Kidney capillary endothelial cell (primary cell): ENCODE data around the gene SLC25A31.

Experiments used
- DNase-seq: peaks from one replicate; pipeline ENCODE4 v3.0.0-alpha.2; 2018; ENCODE audit warnings: low spot score

Gene SLC25A31

DNA sequence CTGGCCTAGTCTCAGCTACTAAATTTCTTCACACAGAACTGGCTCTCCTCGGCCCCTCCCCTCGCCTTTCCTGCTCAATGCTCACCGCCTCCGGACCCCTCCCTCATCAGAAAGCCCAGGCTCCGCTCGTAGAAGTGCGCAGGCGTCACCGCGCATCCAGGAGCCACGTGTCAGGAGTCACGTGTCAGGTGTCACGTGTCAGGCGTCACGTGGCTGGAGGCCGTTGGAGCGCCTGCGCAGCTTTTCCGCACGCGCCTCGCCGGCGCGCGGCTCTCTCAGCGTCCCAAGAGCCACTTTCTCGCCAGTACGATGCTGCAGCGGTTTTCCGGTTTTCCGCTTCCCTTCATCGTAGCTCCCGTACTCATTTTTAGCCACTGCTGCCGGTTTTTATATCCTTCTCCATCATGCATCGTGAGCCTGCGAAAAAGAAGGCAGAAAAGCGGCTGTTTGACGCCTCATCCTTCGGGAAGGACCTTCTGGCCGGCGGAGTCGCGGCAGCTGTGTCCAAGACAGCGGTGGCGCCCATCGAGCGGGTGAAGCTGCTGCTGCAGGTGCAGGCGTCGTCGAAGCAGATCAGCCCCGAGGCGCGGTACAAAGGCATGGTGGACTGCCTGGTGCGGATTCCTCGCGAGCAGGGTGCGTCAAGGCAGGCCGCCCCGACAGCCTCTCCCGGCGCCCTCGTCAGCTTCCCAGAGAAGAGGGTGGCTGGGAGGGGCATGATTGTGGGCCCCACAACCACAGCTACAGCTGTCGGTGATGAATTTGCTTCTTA, at the start of gene SLC25A31:
Gene SLC25A31 (plus strand): TSS at position 259 of the 772 bp plus-strand sequence. CDS start 146 bp downstream, at position 405.
- DNase-seq: no peak

GRCh38 chr4:127685292-127685691, 44.9 kb upstream of the SLC25A31 start:
- no peak for DNase-seq

DNA sequence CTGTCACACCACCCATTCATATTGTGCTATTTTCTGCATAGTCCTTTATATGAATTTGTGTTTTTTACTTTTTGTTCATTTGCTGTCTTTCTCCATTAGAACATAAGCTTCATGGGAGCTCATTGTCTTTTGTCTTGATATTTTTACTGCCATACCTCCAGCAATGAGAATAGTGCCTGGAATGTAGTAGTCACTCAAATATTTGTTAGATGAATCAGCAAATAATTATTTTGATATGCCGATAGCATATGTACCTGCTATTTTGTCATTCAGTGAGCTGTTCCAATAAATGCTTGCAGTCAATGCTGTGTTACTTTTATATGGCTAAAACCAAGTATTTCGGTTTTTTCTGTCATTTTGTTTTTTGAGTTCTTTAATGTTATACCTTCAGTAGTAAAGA, 43.5 kb upstream of the SLC25A31 start:
- peak; percentile 14 for DNase-seq

GRCh38 chr4:127687580-127687979, 42.6 kb upstream of the SLC25A31 start:
- DNase-seq: no peak

GRCh38 chr4:127698789-127699200, 31.4 kb upstream of the SLC25A31 start:
- peak; percentile 47 for DNase-seq

DNA sequence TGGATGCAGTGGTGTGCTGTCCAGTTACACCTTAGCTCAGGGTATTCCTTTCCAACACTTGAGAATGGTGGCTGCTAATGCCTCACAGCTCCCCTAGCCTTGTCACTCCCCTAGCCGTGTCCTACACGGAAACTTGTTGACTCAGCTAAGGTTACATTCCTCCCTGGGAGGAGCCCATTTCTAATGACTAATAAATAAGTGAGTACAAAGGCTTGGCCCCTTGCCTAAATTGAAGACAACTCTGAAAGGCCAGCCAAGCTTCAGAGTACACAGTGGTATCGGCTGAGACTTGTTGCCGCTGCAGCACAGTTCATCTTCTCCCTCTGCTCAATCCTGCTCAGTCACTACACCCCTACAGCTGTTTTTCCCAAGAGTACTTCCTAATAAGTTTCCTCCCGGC, 21.2 kb upstream of the SLC25A31 start:
- DNase-seq: peak; percentile 87

DNA sequence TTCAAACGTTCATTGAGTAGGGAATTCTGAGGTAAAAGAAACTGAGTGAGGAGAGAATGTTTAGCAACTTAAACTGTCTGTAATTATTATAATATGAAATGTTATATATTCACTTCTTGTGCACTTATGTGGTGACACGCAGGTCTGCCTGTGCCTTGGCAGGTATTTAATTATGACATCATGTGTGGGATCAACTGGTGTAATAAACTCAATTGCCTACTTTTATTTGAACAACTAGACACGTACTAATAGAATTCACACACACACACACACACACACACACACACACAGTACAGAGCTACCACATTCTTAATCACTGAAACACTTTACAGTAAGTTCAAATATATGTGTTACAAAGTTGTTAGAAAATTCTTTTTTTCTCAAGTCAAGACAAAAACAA, 20.7 kb upstream of the SLC25A31 start:
- DNase-seq: no peak

DNA sequence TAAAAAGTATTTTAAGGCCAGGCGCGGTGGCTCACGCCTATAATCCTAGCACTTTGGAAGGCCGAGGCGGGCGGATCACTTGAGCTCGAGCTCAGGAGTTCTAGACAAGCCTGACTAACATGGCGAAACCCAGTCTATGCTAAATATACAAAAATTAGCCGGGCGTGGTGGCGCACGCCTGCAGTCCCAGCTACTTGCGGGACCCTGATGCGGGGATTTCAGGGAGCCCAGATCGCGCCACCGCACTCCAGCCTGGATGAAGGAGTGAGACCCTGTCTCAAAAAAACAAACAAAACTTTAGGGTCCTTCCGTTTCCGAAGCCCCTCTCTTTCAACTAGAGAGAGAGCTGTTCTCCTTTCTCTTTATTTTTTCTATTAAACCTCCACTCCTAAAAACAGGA, 1.2 kb downstream of the SLC25A31 start:
- DNase-seq: no peak

GRCh38 chr4:127732623-127733328, 2.6 kb downstream of the SLC25A31 start:
- peak; percentile 36 for DNase-seq

DNA sequence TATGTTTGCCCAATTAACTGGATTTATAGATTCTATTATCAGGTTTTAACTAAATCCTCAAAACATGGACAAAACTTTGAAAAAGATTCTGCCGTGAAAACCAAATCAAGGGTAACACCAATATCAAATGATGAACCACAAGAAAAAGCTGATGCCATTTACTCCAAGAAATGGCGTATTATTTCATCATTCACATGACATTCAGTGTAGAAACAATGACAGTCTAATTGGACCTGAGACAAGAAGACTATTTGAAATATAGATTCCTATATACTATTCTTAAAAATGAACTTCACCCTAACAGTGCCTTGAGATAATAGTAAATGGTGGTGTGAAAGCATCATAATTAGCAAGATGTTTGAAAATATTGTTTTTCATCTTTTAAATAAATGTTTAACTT, 4.8 kb downstream of the SLC25A31 start:
- DNase-seq: no peak

GRCh38 chr4:127737295-127737694, 7.1 kb downstream of the SLC25A31 start:
- no peak for DNase-seq

GRCh38 chr4:127741247-127741646, 11.0 kb downstream of the SLC25A31 start:
- no peak for DNase-seq

DNA sequence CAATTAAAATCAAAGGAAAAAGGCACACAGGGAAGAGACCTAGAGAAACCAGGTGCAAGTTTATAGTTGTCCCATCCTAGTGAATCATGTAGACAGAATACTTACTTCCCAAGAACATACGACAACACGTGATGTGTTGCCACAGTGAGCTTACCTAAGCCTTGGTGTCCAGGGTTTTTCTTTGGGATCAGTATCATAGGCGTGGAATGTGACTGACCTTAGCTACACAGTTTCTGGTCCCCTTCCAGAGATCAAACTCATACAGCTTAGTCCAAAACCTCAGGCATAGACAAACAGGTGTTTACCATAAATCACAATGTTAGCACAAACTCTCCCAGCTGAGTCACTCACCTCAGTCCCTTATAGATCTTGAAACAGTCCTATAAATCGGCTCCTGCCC, 17.7 kb downstream of the SLC25A31 start:
- no peak for DNase-seq

- DNase-seq: no peak
These were observed 18.8 kb downstream of the SLC25A31 start for GRCh38 chr4:127748957-127749356.

DNA sequence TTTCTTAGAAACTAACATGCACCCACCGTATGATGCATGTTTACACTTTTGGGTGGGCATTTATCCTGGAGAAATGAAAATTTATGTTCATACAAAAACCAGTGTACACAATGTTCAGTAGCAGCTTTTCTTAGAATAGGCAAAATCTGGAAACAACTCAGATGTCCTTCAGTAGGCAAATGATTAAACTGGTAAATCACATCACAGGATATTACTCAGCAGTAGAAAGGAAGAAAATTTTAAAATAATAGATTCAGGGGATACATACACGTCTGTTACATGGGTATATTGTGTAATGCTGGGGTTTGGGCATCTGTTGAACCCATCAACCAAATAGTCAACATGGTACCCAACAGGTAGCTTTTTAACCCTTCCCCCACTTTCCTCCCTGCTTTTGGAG, 26.7 kb downstream of the SLC25A31 start:
- DNase-seq: no peak

GRCh38 chr4:127759228-127759820, 29.1 kb downstream of the SLC25A31 start:
- no peak for DNase-seq

- no peak for DNase-seq
These were observed 29.7 kb downstream of the SLC25A31 start for GRCh38 chr4:127759893-127760292.

GRCh38 chr4:127771535-127772275, 41.5 kb downstream of the SLC25A31 start:
- DNase-seq: no peak

GRCh38 chr4:127772769-127773671, 42.8 kb downstream of the SLC25A31 start:
- no peak for DNase-seq

GRCh38 chr4:127775843-127776242, 45.6 kb downstream of the SLC25A31 start:
- DNase-seq: no peak

DNA sequence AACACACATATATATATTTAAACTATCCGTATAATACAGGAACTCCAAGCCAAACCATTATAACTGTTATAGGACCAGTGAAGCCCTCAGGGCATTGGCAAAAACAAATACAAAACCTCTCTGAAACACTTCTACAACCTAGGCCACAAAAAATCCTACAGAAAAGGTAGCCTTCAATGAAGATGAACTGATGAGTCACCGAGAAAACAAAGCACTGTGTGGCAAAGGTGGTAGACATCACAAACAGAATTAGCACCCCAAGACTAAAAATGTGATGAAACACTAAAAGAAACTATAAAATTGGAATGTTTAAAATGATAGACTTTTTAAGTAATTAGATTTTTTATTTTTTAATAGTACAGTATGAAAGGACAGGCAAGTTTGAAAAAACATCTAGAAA, 46.4 kb downstream of the SLC25A31 start:
- no peak for DNase-seq
